AG04449 (cell line): Measurements from ENCODE around the gene ZNF19.

Experiments
- CTCF ChIA-PET: fragments of 350-600 bp; formaldehyde crosslinking; extraction: SDS; loops from one replicate; lab custom pipeline; 2021; ENCODE audit warnings: antibody characterized with exemption; lab: Yijun Ruan, JAX
- POLR2A ChIA-PET: fragments of 400-600, 350-600 bp; formaldehyde crosslinking; extraction: SDS; loops from one replicate; lab custom pipeline; 2020; ENCODE audit warnings: antibody characterized with exemption, inconsistent platforms; lab: Yijun Ruan, JAX
- DNase-seq: peaks from one replicate; pipeline ENCODE4 v3.0.0-alpha.2; 2010; ENCODE audit warnings: low read depth, low spot score
- H3K4me3 ChIP-seq: 2 replicates; pipeline ENCODE4 v1.5.1; 2011; ENCODE audit warnings: low read depth, mild to moderate bottlenecking, control low read depth, low read length
- TF ChIP-seq, protein P1 (sequence below): IDR thresholded peaks from one replicate; pipeline ENCODE4 v1.5.1; 2011; ENCODE audit warnings: mild to moderate bottlenecking, moderate library complexity, low read length, control low read depth, inconsistent platforms; ENCODE audit not compliant: insufficient read depth; ENCODE audit errors: missing control alignments

ZNF19 gene

DNA sequence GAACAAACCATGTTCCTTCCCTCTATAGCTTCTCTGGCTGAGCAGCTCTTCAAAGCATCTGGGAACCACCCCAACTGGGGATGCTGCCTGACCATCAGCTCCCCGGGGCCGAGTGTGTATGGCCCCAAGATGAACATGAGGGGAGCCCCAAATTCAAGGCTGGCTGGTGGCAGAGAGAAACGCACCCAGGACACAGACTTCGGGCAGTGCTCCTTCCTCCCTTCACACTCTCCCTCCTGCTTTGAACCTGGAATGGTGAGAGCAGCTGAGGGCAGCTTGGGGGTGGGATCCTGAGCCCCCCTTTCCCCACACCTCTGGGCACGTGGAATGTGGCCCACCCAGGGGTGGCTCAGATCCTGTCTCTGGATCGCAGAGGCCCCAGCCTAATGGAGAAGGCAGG is 64.5 kb downstream of the ZNF19 start:
- TF ChIP-seq, protein P1, sequence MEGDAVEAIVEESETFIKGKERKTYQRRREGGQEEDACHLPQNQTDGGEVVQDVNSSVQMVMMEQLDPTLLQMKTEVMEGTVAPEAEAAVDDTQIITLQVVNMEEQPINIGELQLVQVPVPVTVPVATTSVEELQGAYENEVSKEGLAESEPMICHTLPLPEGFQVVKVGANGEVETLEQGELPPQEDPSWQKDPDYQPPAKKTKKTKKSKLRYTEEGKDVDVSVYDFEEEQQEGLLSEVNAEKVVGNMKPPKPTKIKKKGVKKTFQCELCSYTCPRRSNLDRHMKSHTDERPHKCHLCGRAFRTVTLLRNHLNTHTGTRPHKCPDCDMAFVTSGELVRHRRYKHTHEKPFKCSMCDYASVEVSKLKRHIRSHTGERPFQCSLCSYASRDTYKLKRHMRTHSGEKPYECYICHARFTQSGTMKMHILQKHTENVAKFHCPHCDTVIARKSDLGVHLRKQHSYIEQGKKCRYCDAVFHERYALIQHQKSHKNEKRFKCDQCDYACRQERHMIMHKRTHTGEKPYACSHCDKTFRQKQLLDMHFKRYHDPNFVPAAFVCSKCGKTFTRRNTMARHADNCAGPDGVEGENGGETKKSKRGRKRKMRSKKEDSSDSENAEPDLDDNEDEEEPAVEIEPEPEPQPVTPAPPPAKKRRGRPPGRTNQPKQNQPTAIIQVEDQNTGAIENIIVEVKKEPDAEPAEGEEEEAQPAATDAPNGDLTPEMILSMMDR: no peak
- ChIA-PET CTCF (interaction anchor here (4.4 kb wide), 1 partner anchor 12 kb away, joined by 19 read pairs; no protein-coding TSS in a partner anchor), POLR2A (interaction anchor here (0.7 kb wide), 1 partner anchor 27 kb away, joined by 3 read pairs; no protein-coding TSS in a partner anchor)
- H3K4me3 ChIP-seq: no peak overlapping the region
- no peak for DNase-seq

- TF ChIP-seq, protein P1: no peak
- DNase-seq: no peak
- CTCF ChIA-PET: interaction anchor here (4.4 kb wide), 1 partner anchor 12 kb away, joined by 19 read pairs; no protein-coding TSS in a partner anchor
- POLR2A ChIA-PET: no interaction called here
- no peak overlapping the region for H3K4me3 ChIP-seq
Observed at GRCh38 chr16:71423865-71424264, 65.3 kb downstream of the ZNF19 start.
